HS-5 (cell line): ENCODE measurements around the gene HACD2.
"Not testable (repeated sequence)": the region's sequence is repeated elsewhere in the genome, so short reads cannot be mapped to it uniquely, and the experiment has no call there.

Experiments used
- DNase-seq: peaks from one replicate; pipeline ENCODE4 v3.0.0-alpha.2; 2012; ENCODE audit warnings: low read depth

The HACD2 gene, protein sequence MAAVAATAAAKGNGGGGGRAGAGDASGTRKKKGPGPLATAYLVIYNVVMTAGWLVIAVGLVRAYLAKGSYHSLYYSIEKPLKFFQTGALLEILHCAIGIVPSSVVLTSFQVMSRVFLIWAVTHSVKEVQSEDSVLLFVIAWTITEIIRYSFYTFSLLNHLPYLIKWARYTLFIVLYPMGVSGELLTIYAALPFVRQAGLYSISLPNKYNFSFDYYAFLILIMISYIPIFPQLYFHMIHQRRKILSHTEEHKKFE

DNA sequence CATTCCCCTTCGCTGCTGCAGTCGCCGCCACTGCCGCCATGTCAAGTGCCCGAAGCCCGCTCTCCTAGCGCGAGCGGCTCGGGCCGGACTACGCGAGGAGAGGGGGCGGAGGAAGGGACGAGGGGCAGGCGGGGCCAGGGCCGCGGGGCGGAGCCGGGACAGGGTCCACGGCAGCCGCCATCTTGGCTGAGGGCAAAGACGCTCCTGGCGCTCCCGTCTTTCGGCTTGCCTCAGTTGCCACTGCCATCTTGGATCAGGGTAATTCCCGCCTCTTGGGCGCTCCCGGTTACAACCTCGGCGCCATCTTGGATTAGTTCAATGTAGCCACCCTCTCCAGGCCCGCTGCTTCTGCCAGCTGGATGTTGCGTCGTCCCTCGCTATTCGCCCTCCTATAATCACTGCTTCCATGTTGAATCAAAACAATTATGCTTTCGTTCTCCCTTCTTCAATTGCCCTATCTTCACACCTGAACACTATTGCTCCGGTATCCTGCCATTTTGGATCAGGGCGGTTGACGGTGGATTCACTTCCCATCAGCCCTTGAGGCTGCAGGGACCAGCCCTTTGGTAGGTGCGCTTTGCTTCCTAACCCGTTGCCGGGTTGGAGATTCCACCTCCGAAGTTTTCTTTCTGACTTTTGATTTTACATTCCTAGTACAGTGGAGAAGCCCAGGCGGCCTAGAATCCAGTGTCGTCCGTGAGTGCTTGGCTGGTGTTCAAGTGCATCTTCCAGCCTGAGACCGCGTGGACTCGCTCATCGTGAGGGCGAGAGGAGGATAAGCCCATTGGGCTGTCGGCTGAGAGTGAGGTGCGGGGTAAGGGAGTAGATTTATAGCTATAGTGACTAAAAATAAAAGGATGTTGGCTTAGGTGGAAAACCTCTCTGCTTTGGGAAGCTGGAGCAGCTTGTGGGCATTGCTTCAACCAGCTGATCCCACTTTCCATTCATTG, at the start of gene HACD2:
Gene HACD2, minus strand, starts transcription at position 66 of the 950 bp plus-strand sequence. Its CDS starts 26 bp downstream, at position 40.
- DNase-seq, result peak; percentile 95

DNA sequence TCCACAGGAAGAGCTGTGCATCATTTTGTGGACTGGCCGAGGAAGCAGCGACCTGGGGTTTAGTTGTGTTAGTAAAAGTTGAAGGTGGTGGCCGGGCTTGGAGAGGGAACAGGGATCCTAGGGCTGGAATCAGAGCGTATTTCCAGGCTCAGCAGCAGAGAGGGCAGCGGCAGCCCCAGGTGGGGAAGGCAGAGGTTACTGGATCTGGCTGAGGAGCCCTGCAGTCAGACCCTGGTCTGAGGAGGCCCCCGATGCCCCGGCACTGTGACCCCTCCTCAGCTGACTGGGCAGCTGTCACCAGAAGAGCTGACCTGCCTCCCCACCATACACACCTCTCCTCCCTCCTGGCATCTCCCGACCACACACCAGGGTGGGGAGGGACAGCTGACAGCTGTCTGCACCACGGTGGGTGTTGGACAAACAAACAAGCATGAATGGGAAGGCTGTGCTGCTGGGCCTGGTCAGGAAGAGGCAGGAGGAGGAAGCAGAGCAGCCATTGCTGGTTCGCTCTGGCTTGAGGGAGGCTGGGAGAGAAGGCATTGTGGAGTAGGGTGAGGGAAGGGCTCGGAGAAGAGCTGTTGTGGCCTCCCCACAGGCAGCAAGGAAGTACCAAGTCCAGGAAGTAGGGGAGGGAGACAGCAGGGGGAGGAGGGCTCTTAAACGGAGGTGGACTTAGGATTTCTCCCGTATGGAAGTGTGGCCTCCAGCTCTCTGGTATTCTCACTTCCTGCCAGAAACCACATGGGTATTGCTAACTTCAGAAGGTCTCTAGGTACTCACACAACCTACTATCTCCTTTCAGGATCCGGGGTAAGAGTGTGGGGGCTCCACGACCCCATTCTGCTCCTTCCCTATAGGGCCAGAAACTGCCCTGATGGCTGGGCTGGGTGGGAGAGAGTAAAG, 49.5 kb upstream of the HACD2 start:
- DNase-seq, result no peak

DNA sequence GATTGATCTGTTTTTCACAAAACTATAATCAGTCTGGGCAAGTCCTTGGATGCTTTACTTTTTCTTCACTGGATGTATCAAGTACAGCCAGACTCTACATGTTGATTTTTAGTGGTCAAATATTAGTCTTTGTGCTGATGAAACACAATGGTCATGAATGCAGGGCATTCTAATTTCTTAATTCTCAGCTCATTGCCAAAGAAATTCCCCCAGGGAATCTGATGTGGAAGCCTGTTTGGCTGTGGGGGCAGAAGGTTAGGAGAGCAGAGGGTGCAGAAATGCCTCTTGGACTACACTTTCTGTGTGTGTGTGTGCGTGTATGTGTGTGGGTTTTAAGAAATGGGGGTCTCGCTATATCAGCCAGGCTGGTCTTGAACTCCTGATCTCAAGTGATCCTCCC, 48.7 kb upstream of the HACD2 start:
- DNase-seq, result no peak

DNA sequence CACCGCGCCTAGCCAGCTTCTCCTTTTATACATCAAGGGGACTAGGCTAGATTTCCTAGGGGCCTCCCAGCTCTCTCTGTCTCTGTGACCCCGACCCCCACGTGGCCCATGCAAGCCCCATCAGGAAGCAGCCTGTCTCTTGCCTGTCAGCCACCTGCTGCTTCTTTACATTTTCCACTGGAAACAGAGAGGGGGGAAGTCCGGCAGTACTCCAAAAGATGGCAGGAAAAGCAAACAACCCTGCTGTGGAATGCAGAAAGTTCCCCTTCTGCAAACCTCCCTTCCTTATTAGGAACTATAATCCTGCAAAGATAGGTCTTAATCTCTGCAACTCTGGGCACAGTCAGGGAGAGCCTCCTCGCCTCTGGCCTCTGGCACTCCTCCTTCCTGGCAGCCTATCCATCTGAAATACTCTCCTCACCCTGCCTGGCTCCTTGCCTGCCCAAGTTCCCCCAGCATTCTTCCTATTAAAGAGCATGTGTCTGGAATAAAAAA, 47.4 kb upstream of the HACD2 start:
- no peak for DNase-seq

DNA sequence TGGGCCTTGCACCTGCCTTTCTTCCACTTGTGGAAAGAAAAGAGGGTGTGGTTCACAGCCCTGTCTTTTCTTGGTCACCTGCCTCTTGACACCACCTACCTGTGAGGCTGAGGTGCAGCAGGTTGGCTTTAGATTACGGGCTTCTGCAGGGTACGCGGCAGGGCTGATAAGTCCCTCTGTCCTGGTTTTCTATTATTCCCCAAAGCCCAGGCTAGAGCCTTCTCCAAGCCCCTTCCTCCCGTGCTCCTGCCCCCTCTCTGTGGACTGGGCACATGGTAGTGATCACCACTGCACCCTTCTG, 44.8 kb upstream of the HACD2 start:
- DNase-seq, result no peak

DNA sequence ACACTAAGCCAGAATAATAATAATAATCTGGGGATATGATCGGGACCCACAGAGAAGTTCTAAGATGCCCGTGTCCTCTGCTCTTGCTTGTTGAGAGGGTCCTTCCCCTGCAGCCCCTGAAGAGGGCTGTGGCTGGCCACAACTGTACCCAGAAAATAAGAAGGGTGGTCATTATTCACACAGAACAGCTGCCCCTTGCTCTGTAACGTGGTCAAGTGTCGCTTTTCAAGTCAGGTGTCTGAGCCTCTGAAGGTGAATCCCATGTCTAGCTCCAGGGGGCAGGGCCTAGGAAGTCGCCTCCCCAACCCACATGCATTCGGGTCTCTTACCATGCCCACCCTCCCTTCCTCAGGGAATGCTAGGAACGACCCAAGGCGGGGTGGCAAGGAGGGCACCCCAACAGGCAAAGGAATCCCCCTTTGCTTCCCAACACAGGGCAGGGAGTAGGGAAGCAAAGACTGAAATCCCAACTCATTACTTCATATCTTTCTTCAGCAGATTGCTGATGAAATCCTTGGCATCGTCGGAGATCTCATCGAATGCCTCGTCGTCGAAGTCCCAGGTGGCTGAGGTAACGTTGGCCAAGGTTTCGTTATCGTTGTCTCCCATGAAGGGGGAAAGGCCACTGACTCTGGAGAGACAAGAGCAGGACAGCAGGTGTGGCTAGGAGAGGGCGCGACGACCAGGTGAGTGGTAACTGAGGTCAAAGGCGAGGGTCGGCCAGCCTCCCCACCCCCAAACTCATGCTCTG, 44.3 kb upstream of the HACD2 start:
- DNase-seq, result no peak

DNA sequence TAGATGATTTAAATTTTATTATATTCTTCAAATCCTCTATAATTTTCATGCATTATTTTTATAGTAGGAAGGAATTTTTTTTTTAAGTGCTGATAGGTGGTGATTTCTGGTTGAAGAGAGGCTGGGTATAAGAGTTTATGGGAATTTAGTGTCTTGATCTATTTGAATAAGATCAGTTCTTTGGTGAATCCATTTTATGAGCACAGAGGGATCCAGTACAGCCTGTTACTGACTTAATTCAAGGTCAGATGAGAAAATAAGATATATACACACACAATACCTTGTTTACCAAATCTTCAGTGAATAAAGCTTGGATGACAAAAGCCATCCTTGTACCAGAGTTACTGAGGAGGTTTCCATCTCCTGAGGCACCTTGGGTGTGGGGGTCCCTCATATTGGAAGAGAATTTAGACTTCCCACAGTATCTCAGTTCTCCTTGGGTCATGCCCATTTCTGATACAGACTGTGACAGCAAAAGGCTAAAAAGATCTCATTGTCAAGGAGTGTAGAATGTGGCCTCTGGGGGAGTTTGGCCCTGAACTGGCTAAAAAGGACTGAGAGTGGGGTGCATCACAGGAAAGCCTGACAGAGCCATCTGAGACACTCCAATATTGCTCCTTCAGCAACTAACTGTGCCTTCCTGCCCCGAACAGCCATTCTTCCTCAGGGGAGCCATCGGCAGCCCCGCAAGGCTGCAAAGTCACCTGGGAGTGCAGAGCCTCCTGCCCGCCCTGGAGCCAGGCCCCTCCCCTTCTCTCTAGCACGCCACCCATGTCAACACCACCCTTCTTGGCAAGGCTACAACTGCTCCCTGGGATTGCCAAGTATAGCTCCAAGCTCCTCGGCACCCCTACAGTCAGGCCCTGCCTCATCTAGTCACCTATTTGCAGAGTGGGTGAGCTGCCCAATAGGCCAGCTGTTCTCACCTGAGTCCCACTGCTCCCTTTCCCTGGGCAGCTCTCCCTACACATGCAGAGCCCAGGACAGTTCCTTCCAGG, 43.1 kb upstream of the HACD2 start:
- DNase-seq, result no peak

DNA sequence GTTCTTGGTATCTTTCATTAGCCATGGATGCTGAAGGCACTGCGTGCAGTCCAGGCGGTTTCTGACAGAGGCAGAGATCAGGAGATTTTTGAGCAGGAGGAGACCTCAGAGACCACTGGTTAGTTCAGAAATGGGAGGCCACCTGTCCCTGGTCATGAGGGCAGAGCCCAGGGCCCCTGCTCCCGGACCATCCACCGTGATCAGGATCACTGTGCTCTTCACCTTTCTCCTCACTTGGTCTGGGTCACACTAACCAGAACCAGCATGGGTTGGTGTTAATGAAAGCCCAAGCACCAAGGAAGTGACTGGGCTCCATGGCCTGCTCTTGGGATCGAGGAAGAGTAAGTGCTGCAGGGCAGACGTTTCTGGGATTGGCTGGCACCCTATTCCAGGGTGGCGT, 42.0 kb upstream of the HACD2 start:
- no peak for DNase-seq

DNA sequence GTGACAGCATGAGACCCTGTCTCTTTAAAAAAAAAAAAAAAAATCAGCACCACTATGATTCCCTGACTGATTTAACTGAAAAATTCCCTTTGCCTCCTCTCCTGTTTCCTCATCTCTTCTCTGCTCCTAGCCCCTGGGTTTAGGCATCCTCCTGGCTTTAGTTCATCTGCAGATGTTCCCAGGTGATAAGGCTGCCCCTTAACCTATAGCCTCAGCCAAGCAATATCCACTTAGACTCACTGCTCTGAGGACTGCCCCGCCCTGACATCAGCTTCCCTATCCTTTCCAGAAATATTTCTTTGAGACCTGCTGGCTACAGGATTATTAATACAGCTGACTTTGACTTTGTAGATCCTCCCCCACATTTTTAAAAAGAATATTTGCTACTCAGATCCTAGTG, 39.4 kb upstream of the HACD2 start:
- DNase-seq, result no peak

DNA sequence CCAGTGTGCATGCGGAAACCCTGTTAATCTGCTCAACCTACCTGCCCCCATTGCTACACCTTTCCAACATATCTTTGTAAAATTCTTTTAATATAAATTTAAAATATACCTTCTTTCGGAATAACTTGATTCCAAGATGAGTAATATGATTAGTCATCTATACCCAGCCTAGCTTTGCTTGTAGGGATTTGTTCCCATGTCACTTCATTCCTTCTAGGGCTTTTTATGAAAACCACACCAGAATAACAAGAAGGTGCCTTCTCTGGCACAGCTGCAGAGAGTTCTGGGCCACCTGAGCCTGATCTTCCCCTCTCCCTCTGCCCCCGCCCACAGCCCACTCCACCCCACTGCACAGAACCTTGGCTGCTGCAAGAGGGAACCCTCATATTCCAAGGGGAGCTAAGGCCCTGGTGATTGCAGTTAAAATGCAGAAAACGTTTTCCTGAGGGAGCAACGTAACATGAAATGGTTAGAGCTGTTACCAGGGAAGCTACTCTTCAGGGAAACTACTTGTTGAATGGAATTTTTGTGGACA, 38.6 kb upstream of the HACD2 start:
- no peak for DNase-seq

DNA sequence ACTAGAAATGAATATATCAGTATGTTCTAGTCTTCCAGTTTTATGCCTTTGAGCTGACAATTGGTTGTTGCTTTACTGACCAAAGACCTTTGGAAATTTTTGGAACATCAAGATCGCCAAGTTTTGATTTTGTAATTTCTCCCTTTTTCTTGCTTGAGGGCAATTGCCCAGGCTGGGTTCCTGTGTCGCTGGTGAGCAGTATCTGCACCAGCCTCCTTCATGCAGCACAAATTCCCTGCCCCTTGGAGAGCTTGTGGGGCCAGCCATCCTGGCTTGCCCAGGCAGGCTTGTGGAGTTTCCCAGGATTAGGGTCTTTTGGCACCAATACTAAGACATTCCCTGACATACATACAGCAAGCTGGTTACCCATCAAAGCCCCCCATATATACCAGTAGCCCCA, 37.9 kb upstream of the HACD2 start:
- no peak for DNase-seq

DNA sequence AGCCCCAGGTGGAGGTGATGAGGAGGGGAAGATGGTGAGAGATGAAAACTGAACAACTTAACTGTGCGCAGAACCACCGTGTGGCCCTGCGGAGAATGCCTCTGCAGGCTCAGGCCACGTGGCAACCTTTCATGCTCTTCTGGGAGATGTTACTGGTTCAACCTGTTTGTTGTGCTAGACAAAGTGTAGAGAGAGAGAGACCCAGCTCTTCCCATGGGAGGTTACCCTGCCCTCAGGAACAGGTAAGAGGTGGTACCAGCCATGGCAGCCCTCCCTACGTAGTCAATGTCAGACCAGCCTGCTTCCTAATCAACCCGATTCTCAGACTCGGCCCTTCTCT, 37.0 kb upstream of the HACD2 start:
- DNase-seq, result no peak

DNA sequence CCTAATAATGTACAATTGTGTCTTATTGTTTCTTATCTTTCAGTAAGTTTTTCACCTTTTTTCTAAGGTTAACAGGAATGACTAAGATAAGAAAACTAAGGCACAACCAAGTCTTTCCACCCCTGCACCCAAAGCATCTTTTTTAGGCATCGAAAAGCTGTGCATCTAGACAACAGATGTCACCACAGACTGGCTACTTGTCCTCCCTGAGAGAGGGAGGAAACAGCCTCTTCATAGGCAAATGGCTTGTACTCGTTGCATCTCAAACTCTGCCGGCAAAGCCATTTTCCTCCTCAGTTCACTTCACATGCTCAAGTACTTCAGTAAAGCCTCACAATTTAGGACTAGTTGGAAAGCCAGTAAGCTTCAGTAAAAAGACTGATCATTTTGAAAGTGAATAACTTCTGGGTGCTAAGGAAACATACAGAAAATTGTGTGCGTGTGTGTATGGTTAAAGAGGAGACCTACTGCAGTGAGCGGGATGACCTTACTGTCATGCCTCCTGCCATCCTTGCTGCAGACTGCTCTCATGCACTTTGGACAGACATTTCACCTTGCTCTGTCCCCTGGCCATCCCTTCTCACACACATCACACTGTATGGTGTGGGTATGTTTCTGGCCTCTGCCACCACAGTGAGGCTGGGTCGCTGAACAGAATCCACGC, 36.5 kb upstream of the HACD2 start:
- DNase-seq, result no peak

DNA sequence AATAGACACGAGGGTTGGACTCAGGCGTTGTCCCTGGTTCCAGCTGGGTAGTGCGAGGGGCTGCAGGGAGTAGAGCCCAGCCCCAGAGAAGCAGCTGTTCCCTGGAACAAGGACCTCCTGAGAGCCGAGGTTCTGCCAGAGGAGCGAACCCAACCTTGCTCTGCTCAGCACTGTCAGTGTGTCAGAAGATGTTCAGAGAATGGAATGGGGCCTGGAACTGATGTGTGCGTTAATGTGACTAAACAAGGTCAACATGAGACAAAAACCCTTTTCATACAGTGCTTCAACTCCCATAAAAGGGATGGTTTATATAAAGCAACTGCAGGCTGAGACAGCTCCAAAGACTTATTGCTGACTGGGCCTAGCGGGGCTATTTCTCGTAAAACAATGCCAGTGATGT, 35.5 kb upstream of the HACD2 start:
- DNase-seq, result no peak

DNA sequence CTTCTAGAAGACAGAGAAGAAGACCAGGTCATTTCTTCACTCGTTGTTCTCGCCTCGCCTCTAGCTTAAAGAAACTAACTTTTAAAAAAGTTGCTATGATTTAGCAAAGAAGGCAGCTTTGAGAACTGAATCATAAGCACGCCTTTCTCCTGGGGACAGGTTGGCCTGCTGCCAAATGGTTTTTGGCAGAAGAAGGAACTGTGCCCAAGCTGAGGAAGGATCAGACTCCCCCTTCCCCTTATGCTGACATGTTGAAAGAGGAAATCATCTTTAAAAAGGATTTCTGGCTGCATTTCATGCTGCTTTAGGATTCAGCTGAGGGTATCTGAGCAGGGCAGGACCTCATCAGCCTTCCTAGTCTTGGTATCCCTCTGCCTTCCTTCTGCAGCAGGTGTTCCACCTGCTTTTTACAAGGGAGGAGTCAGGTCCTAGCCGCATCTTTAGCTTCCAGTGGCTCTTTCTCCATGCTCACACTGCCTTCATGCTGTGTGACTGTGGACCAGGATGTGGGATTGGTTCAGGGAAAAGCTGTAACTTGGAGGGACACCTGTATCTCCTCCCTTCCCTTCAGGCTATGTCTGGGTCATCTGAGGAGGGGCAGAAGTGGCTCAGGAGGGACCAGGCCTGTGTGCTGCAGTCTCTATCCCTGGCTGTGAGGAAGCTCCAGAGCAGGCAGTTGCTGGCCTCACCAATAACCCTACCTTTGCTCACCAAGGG, 34.1 kb upstream of the HACD2 start:
- DNase-seq, result no peak

DNA sequence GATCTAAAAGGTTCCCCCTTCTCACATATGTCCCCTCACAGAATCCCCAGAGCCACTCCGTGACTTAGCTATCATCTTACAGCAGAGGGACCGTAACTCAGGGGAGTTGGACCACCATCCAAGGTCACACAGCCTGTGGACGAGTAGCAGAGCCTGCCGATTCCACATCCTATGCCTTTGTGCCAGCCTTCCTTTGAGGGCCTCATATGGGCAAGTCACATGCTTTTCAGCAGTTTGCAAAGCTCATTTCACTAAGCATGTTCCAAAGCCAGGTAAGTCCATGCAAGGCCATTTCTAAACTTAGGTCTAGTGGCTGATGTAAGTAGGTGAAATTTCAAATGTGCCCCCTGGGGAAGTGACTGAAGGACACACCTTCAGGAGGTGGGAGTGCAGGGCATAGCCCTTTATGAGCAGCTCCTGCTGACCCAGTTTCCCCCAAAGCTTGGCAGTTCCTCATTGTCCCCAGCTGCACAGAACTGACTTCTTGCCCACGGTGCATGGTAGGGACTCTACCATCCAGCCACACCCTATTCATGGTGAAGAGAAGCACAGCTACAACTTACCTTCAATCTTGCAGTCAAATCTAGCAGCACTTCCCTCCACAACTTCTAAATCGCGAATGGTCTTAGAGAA, 33.3 kb upstream of the HACD2 start:
- no peak for DNase-seq

DNA sequence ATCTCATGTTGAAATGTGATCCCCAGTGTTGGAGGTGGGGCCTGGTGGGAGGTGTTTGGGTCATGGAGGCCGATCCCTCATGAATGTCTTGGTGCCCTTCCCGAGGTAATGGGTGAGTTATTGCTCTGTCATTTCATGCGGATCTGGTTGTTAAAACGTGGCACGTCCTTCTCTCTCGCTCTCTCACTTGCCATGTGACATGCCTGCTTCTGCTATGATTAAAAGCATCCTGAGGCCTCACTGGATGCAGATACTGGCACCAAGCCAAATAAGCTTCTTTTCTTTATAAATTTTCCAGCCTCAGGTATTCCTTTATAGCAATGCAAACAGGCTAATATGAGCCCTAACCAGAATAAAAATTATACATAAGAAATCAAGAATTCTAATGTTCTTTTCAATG, 31.7 kb upstream of the HACD2 start:
- DNase-seq, result no peak

DNA sequence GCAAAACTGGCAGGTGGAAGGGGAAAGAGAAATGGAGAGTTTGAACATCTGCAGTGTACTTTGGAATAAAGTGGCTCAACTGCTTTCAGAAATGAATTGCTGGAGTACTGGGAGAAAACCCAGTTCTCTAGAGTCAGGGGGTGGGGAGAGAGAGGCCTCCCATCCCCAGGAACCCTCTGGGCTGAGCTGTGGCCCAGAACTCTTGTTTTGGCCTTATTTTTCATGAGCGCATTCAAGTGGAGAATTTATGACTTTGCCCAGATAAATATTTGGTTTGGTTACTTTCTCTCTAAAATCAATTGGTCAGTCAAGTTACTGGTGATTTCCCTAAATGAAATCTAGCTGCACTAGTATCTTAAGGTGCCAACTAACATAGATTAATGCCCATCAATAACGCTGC, 28.7 kb upstream of the HACD2 start:
- DNase-seq, result no peak

DNA sequence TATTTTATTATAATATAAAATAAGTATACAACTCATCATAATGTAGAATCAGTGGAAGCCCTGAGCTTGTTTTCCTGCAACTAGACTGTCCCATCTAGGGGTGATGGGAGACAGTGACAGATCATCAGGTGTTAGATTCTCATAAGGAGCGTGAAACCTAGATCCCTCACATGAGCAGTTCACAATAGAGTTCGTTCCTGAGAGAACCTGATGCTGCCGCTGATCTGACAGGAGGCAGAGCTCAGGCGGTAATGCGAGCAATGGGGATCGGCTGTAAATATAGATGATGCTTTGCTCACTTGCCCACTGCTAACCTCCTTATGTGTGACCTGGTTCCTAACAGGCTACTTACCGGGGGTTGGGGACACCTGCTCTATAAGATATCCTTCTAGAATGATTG, 26.8 kb upstream of the HACD2 start:
- DNase-seq, result not testable (repeated sequence)
